Measurements from ENCODE around the gene MRPL9. TPM values are rescaled to one million over a fixed set of nuclear protein-coding genes. Genes with fewer than 3 reads are reported as not detected.

Gene MRPL9
- total RNA-seq = 55.4 TPM

GRCh38 chr1:151762941-151763921 is at the start of gene MRPL9:
Gene MRPL9, minus strand, starts transcription at chr1:151763496. Its CDS starts 17 bp downstream, at chr1:151763479.

DNA sequence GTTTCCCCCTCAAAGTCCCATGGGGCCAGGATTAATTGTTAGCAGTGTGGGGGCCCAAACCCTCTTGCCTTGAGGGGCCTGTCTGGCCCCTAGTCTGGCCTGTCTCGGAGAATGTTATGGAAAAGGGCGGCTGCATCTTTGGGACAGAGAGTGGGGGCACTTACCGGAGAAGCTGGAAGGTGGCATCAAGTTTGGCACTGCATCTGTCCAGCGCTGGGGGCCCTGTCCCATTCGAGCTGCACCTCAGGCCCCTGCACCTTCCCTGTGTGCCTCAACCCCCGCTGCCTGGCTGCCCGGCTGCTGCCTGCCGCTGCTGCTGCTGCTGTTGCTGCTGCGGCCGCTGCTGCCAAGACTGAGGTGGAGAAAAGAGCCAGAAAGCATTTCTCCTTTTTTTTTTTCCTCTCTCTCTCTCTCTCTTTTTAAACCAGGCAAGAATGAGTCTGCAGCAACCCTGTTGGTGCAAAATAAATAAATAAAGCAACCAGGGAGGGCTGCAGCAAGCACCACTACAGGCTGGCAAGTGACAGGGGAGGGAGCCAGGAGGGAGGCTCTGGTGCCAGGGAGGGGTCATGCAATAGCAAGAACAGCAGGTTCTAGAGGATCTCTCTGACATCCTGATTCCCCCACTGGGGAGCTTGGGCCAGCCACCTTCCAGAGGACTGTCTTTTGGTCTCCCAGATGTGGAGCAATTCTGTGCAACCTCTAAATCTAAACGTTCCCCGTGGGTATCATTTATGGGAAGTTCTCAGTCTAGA is 41.9 kb upstream of the MRPL9 start, which contains the start of gene LINGO4:
Gene LINGO4 (minus strand): TSS at position 354 of the 755 bp plus-strand sequence. CDS start 2,715 bp downstream, outside the sequence.

DNA sequence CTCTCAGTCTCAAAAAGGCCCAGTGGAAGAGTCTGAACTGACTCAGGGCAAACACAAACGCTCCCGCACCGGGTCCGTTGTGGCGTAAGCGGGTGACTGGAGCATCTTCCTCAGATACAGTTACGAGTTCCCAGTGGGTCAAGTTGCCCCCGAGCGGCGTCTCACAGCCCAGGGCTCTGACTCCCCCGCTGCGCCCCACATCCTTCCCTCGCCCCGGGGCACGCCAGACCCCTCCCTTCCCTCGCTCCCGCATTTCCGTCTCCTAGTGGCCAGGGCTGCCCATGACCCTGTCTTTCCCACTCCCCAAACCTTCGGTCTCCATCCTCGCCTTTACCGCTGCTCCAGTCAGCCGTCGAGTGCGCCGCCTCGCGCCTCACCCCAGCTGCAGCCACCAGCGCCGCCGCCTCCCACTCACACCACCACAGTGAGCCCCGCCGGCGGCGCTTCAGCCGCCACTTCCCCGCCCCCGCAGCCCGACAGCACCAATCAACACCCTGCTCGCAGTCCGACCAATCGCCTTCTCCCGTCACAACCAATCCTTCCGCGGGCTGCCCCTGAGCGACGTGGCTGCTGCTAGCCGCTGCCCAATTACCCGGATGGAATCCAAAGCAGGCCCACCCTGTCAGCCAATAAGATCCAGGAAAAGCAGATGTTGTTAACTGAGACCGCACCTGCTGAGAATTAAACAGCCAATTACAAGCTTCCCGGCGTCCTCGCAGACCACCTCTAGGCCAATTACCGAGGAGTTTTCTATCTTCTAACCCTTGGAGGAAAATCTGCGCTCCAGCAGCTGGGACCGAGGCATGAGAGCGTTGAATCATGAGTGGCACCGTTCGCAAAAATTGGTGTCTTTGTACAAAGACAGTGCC is 27.0 kb upstream of the MRPL9 start, which contains the start of gene TDRKH:
Gene TDRKH (minus strand): TSS at position 430 of the 869 bp plus-strand sequence. CDS start 7,478 bp downstream, outside the sequence.

GRCh38 chr1:151720974-151721787 is 42.1 kb downstream of the MRPL9 start, which contains the start of gene RIIAD1:
Gene RIIAD1, plus strand, starts transcription at chr1:151721522. Its CDS starts 15 bp downstream, at chr1:151721537.

GRCh38 chr1:151716771-151717631 is 46.3 kb downstream of the MRPL9 start, which contains the start of gene CELF3:
Gene CELF3, minus strand, starts transcription at chr1:151716803. Its CDS starts 783 bp downstream, at chr1:151716020.

Small RNAs within 50 kb of the gene (small RNA-seq; reads per million reads assigned to genes)
- gene RNU6-662P (ENCODE audit: low replicate concordance) = not detected

Other genes with a start within 250 kb of the MRPL9 start
- 5.9 TPM for gene TUFT1, start 223.2 kb downstream of the MRPL9 start, total RNA-seq
- 117 TPM for gene SNX27, start 151.4 kb downstream of the MRPL9 start, total RNA-seq
- 71.4 TPM for gene CELF3, start 46.7 kb downstream of the MRPL9 start, total RNA-seq
- 8.8 TPM for gene RIIAD1, start 42.0 kb downstream of the MRPL9 start, total RNA-seq
- gene TDRKH, start 27.0 kb upstream of the MRPL9 start, total RNA-seq = 28.2 TPM
- not detected for gene LINGO4, start 41.9 kb upstream of the MRPL9 start, total RNA-seq
- gene RORC, start 68.3 kb upstream of the MRPL9 start, total RNA-seq = not detected
- not detected for gene C2CD4D, start 76.3 kb upstream of the MRPL9 start, total RNA-seq
- not detected for gene THEM5, start 90.2 kb upstream of the MRPL9 start, total RNA-seq
- gene THEM4, start 146.0 kb upstream of the MRPL9 start, total RNA-seq = 7.2 TPM
- 1.6 TPM for gene S100A10, start 230.4 kb upstream of the MRPL9 start, total RNA-seq

All from parietal lobe (tissue), 2 donors.